Inflammatory macrophage treated with lipopolysaccharide for 4 hours (primary cell): ENCODE measurements around the gene SGSM2.
A peak's percentile ranks its signal among the peaks of the same experiment; 100 is the strongest.

ENCODE experiments used
- DNase-seq: peaks from one replicate; pipeline ENCODE4 v3.0.0-alpha.2; 2020

Gene SGSM2

GRCh38 chr17:2387086-2388019 is 50.1 kb downstream of the SGSM2 start:
- no peak for DNase-seq

- no peak for DNase-seq
Measured at GRCh38 chr17:2388020-2388682, 50.9 kb downstream of the SGSM2 start.

GRCh38 chr17:2388683-2389055 is 51.4 kb downstream of the SGSM2 start:
- DNase-seq: no peak

- no peak for DNase-seq
Measured at GRCh38 chr17:2390199-2390836, 53.0 kb downstream of the SGSM2 start.

DNA sequence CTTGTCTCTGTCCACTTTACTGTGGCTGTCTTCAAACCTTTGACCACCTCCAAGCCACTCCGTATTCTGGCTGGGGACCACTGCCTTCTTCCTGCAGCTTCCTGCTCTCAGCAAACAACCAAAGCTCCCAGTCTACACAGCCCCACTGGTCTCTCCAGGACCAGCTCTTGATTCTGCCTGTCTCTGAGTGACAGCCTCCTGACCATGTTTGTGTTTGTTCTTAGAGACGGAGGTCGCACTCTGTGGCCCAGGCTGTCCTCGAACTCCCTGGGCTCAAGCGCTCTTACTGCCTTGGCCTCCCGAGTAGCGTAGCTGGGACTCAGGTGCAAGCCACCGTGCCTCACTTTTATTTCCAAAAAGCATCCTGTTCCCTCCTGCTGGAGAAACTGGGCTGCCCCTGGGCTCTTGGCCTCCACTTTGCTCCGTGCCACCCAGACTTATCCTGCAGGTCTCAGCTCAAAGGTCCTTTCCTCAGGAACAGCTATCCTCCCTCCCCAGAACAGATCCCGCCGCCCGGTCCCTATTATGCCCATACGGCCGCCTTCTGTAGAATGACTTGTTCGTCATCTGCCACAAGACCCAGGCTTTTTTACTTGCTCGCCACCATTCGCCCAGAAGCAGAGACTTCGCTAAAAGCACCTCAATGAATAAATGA is 54.4 kb downstream of the SGSM2 start:
- no peak for DNase-seq

DNA sequence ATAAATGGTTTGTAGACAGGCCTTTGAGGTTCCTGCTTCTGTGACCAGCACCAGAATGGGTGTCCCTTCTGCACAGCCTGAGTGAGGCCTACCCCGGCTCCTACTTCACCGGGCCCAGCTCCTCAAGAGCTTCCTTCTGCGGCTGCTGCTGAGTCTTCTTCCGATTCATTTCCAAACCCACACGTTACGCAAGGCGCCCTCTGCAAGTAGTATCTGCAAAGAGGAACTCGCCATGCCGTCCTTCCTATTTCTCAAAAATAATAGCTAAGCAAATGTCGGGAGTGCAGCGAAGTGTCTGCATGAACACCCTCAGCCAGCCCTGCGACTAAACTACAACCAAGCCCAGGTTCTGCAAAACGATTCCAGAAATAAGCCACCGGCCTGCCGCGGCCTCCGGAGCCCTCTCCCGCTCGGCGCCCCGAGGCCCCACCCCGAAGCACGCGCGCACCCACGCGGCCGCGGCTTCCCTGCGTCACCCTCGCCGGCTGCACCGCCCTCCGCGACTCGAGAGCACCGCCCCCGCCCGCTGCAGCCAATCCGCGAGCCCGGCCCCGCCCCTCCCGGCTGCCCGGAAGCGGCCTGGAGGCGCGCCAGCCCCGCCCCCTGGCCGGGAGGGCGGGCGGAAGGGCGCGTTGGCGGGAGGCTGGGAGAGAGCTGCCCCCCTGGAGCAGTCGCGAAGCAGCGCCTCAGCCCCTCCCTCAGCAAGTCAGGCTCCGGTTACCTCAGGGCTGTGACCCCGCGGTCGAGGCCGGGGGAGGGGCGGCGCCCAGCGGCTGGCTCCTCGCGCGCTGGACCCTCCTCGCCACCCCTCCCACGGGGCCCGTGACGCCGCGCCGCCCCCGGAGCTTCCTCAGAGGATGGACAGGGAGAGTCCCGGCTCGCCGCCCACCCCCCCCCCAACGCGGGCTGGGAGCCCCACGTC is 55.2 kb downstream of the SGSM2 start:
- peak; percentile 99 for DNase-seq

DNA sequence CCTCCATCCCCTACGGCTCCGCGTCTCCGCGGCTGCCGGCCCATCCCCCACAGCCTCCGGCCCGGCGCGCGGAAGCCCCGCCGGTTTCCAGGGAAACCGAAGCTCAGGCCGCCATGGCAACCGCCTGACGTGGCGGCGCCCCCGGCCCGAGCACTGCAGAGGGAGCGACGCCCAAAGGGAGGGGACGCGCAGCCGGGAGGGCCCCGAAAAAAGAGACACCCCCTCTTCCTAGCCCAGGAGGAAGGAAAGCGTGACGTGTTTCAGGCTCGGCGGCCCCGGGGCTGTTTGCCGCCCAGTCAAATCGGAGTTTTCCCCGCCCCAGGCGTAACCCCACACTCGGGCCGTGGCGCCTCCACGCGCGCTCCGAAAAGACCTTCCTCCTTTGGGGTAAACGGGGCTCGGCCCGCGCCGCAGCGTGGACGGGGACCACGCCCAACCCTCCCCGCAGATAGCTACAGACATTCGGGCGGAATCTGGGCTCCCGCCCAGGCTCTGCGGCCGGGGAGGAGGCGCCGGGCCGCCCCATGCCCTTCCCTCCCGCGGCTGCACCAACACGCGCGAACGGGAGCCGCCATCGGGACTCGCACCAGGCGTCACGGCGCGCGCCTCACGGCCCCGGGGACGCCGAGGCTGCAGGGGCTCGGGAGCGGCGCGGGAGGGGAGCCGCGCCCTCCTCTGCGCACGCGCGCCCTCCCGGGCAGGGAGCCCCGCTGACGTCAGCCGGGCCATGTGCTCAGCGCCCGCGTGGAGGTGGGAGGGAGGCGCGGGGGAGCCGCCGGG is 56.1 kb downstream of the SGSM2 start:
- DNase-seq: peak; percentile 87

DNA sequence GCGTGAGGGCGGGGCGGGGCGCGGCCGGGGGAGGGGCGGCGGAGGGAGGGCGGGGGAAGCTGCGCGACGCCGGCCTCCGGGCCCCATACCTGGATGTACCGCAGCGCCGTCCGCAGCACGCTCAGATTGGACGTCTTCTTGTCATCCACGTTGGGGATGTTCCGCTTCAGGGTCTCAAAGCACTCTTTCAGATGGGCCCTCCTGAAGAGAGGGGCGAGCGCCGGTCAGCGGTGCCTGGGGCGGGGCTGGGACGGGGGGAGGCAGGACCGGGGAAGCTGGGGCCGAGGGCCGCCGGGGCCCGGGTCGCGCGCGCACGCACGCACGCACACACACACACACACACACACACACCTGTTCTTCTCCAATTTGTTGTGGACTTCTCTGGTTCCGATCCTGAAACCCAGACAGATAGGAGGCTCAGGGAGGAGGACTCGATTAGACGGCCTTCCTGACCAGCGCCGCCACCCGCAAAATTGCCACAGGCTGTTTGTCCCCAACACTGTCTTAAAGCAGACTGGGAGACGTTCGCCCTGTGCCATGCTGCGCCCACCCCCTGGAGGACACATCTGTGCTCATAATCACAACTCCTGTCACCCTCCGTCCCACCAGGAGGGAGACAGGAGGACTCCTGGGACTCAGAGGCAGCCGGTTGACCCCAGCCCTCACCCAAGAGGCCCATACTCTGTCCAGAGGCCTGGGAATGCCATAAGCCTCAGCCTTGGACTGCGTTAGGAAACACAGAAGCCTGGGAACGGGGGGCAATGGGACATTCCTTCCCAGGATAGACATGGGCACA is 56.9 kb downstream of the SGSM2 start:
- no peak for DNase-seq

DNA sequence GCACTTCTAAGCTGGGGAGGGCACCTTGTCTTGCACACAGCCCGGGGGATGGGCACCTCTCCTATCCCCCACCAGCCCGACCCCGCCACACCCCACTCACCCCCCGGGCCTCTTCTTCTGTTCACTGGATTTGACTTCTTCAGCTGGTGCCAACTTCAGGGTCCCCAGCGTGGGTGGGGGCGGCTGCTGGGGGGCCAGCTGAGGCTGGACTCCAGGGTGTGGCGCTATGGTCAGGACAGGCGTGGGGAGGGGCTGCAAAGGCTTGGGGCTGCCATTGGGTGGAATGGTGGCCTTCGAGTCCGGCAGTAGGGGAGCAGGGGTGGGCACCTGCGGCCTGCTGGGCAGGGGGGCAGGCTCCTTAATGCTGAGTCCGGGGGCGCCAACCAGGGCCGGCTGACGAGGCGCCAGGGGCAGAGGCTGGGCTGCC is 57.5 kb downstream of the SGSM2 start:
- DNase-seq: no peak

DNA sequence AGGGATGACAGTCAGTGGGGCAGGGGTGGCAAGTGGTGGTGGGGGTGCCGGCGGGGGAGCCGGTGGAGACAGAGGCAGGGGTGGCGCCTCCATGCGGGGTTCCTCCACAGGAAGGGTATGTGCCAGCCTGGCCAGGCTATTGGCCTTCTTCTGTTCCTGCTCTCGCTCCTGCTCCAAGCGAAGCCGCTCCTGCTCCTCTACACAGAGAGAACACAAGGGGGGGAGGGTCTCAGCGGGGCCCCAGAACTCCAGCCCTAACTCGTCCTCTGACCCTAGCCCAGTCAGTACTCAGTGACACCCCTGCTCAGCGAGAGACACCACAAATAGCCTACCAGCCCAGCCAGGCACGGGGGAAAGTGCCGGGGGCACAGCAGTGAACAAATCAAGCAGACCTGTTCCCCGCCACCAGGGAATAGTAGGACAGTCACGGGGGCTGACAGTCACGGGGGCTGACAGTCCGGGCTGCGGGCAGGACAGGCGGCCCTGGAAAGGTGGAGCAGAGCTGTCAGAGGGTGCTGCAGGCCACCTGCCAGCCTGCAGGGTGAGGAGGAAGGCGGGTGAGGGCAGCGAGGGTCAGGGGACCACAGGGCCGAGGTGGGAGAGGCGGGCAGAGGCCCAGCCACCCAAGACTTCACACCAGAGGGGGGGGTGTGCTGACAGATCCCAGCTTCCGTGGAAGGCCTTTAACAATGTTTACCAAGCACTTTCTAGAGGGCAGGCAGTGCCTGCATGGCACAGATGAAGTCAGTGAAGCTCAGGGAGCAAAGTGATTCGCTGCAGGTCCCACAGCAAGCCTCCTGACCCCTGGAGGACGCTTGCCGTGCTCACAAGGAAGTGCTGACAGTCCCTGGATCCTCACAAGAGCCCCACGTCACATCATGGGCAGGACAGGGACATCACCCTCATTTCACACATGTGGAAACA is 58.2 kb downstream of the SGSM2 start:
- DNase-seq: peak; percentile 92

GRCh38 chr17:2396192-2396567 is 58.9 kb downstream of the SGSM2 start:
- DNase-seq: no peak

- peak; percentile 97 for DNase-seq
Measured at GRCh38 chr17:2396568-2397246, 59.4 kb downstream of the SGSM2 start.

DNA sequence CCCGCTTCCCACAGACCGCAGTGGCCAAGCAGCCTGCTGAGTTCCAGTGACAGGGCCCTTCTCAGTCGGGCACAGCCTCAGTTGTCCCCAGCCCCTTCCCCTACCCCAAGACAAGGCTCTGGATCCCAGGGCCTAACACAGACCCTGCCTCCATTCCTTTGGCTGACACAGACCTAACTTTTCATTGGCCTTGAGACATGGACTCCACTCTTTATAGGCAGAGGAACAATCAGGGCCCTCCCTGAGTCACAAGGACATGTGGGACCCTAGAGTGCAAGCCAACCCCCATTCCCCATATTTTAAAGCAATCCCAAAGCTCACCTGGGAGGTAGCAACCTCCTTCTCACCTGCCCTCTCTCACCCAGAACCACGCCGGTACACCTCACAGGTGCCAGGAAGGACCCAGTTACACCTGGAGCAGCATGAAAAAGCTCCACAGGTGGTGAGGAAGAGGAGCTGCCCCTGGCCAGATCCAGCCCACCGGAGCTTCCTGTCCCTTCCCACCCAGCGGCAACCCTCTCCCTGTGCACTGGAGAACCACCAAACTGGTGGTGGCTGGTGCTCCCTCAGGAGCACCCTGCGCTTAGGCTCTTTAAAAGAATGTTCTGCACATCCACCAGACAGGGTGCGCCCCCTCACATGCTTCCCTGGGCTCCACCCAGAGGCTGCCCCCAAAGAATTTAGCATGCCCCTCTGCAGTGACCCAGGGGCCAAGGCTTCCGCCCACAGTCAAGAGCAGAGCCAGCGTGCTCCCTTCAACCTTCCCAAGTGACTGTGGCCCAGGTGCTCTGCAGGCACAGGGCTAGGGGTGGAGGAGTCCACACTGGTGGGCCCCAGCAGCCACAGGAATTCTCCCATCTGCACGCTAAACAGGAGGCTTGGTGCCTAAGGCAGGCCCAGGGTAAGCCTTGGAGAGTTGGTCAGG is 60.2 kb downstream of the SGSM2 start:
- DNase-seq: no peak

- no peak for DNase-seq
Measured at GRCh38 chr17:2398182-2398581, 60.9 kb downstream of the SGSM2 start.

DNA sequence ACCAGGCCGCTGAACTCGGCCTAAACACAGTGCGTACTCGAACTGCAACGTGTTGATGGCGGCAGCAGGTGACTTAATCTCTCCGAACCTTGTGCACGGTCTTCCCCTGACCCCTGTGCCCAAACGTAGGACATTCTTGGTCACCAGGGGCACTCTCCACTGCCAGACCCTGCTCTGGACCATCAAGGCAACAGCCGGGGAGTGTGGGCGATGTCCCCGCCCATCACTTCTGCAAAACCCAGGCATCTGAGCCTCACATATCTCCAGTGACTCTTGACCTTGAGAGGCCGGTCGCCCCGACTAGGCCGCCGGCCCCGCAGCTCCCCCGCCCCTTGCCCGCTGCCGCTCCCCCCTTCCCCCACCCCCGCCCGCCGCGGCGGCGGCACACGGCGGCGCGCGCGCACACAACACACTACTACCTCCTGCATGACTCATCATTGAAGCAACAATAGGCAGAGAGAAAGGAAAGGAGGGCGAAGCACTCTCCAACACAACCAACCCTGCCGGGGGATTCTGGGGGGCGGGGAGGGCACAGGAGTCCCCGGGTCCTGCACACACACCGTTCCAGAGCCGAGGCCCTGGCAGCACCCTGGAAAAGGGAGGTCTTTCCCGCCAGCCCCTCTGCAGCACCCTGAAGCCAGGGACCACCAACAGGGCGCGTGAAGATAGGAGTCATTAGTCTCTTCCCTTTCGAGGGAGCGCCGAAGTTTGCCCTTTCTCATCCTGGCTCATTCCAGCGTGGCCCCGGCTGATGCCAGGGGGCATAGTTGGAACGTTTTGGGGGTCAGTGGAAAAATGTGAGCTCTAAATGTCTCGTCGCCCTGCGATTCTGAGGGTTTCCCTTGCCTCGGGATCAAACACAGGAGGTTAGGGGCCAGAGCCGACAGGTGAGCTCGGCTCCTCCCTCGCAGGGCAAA is 61.6 kb downstream of the SGSM2 start:
- peak; percentile 78 for DNase-seq
